ENCODE measurements around the gene PHLPP1. TPM values are rescaled to one million over a fixed set of nuclear protein-coding genes. Genes with fewer than 3 reads are reported as not detected.

PHLPP1 gene
- total RNA-seq, 6 experiments from 2014 or later = 8.6 to 19.3 (median 17.0) TPM

DNA sequence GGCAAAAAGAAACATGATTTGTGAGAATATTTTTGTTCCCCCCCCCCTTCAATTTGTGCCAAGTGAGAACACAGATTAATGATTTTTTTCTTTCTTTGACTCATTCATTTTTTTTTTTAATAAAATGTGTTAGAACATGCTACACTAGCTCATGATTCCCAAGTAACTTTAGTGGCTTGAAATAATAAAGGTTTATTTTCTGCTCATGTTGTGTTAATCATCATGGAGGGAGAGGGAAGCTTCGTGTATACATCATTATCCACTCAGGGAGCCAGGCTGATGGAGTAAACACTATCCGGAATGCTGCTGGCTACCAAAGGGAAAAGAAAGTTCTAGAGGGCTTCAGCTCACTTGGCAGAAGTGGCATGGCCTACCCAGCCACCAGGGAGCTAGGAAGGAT is 40.6 kb downstream of the PHLPP1 start:
- no peaks in the 10 kb centered on the region for H3K9me3 ChIP-seq
- H3K27me3 ChIP-seq = no peaks in the 10 kb centered on the region
- no peak overlapping the region for H3K27ac ChIP-seq
- WGBS (ENCODE audit: insufficient coverage, low coverage, low lambda C conversion rate, missing lambda C conversion rate) = 74% methylated on average over 2 of the region's 2 CpGs
- ATAC-seq (no peak), DNase-seq (no peak)
- TF ChIP-seq, protein P1, sequence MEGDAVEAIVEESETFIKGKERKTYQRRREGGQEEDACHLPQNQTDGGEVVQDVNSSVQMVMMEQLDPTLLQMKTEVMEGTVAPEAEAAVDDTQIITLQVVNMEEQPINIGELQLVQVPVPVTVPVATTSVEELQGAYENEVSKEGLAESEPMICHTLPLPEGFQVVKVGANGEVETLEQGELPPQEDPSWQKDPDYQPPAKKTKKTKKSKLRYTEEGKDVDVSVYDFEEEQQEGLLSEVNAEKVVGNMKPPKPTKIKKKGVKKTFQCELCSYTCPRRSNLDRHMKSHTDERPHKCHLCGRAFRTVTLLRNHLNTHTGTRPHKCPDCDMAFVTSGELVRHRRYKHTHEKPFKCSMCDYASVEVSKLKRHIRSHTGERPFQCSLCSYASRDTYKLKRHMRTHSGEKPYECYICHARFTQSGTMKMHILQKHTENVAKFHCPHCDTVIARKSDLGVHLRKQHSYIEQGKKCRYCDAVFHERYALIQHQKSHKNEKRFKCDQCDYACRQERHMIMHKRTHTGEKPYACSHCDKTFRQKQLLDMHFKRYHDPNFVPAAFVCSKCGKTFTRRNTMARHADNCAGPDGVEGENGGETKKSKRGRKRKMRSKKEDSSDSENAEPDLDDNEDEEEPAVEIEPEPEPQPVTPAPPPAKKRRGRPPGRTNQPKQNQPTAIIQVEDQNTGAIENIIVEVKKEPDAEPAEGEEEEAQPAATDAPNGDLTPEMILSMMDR (IDR thresholded peaks at IDR 0.05) = no peak
- no peak for TF ChIP-seq POLR2A (IDR thresholded peaks at IDR 0.05)
- H3K4me3 ChIP-seq = no peak overlapping the region
- peaks cover 0 to 30% (median 8%) of the 10 kb centered on the region in 4 donors for H3K4me1 ChIP-seq
- no peaks in the 10 kb centered on the region for H3K36me3 ChIP-seq
- intact Hi-C loops (cut with DNase I) = no loop called here

DNA sequence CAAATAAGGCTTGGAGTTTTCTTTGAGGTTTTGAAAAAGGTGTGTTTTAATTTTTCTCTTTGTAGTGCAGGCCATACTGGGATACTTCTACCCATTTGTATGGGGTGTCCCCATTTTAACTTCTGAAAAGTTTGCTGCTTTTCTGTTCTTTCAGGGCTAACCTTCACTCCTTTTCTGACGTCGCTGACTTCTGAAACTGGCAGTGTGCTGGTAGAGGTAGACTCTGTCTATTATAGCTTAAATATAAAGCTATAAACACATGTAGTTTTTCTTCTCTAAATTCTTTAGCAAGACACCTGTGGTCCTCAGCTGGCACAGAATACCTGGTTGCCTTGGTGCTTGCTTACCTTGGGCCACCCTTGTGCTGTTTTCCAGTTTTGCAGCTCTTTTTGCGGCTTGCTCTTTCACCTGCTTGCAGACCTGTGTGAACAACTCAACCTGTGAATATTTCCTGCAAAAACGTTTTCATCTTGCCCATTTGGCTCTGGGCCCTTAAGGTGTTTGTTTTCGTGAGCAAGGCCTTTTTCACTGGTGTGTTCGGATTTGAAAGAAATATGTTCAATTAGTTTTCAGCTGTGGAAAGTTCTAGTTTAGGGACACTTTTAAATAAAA is 42.2 kb downstream of the PHLPP1 start:
- no peak for DNase-seq
- H3K4me3 ChIP-seq = no peak overlapping the region
- peak in 3 of 4 donors; percentile 27 to 45 (median 45) for ATAC-seq

GRCh38 chr18:62758591-62758990 is 43.2 kb downstream of the PHLPP1 start:
- Histone ChIP-seq H3K27ac (no peak overlapping the region), H3K4me3 (no peak overlapping the region), H3K4me1 (peaks cover 0 to 10% (median 2%) of the 10 kb centered on the region in 4 donors), H3K9me3 (no peaks in the 10 kb centered on the region), H3K36me3 (no peaks in the 10 kb centered on the region), H3K27me3 (no peaks in the 10 kb centered on the region)
- ATAC-seq = no peak
- DNase-seq = no peak
- no peak for TF ChIP-seq POLR2A (IDR thresholded peaks at IDR 0.05)
- TF ChIP-seq, protein P1 (IDR thresholded peaks at IDR 0.05) = no peak
- intact Hi-C loops (cut with DNase I) = no loop called here
- WGBS (ENCODE audit: insufficient coverage, low coverage, low lambda C conversion rate, missing lambda C conversion rate) = 31% methylated on average over 3 of the region's 3 CpGs

More for the DNA sequence above, 42.2 kb downstream of the PHLPP1 start:
- Histone ChIP-seq H3K9me3 (no peaks in the 10 kb centered on the region), H3K27ac (peak overlapping the region in 1 of 3 donors; percentile 29), H3K27me3 (no peaks in the 10 kb centered on the region), H3K36me3 (no peaks in the 10 kb centered on the region), H3K4me1 (peaks cover 0 to 14% (median 2%) of the 10 kb centered on the region in 4 donors)
- no peak for TF ChIP-seq POLR2A (IDR thresholded peaks at IDR 0.05)
- TF ChIP-seq, protein P1 (IDR thresholded peaks at IDR 0.05) = no peak
- WGBS (ENCODE audit: insufficient coverage, low coverage, low lambda C conversion rate, missing lambda C conversion rate) = 39% methylated on average over 6 of the region's 6 CpGs
- intact Hi-C loops (cut with DNase I) = no loop called here

DNA sequence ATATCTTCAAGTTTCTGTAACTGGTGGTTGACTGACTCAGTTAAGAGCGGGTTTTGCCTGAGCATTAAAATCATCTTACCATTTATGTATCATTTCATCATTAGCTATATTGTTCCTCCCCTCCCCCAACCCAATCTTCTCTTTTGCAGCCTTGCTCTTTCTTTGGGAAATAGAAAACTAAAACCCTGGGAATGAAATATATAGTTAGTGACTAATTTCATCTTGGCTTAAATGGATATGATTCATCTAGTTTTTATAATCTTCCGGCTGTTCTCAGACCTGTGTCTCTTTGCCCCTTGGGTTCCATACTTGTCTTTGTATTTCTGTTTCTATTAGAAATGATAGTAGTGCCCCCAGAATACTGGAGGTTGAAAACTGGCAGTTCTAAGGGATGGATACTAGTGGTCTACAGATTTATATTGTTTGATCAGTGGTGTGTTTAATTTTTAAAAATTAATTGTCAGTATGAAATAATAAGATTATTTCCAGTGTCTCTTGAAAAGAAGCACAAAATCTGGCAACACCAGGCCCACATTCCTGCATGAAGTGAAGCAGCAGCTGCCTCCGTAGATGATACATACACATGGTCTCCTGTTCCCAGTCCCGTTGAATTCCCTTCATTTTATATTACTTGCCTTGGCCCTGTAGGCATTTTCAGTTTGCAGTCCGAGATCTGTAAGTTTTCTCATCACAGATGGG is 44.5 kb downstream of the PHLPP1 start:
- 85% methylated on average over 5 of the region's 5 CpGs for WGBS (ENCODE audit: insufficient coverage, low coverage, low lambda C conversion rate, missing lambda C conversion rate)
- no peak overlapping the region for H3K4me3 ChIP-seq
- no peak for DNase-seq
- TF ChIP-seq POLR2A (IDR thresholded peaks at IDR 0.05) = no peak
- TF ChIP-seq, protein P1 (IDR thresholded peaks at IDR 0.05) = no peak
- ATAC-seq = no peak
- no peak overlapping the region for H3K27ac ChIP-seq
- peaks cover 0 to 10% (median 2%) of the 10 kb centered on the region in 4 donors for H3K4me1 ChIP-seq
- H3K36me3 ChIP-seq = no peaks in the 10 kb centered on the region
- H3K27me3 ChIP-seq = no peaks in the 10 kb centered on the region
- H3K9me3 ChIP-seq = no peaks in the 10 kb centered on the region
- intact Hi-C loops (cut with DNase I) = no loop called here
